Keratinocyte (primary cell): ENCODE data around the gene SCN10A.

Experiments
- EZH2 ChIP-seq: IDR thresholded peaks from one replicate; pipeline ENCODE4 v1.6.1; 2012; ENCODE audit warnings: inconsistent platforms, mild to moderate bottlenecking, low read length, moderate library complexity
- TF ChIP-seq, protein P1 (sequence below), 3 experiments: IDR thresholded peaks in 1 of 3; conservative IDR thresholded peaks in 1 of 3; optimal IDR thresholded peaks in 1 of 3; 2 replicates in 2 of 3; 3 replicates in 1 of 3; pipeline versions ENCODE3 to v1.5.1; 2011; ENCODE audit warnings: low read length in 3 of 3, mild to moderate bottlenecking in 3 of 3, moderate library complexity in 2 of 3, control low read depth in 1 of 3, inconsistent platforms in 1 of 3; ENCODE audit not compliant: insufficient read depth in 2 of 3; ENCODE audit errors: extremely low read depth in 1 of 3

GRCh38 chr3:38722781-38723568, 93.0 kb downstream of the SCN10A start:
- TF ChIP-seq, protein P1, sequence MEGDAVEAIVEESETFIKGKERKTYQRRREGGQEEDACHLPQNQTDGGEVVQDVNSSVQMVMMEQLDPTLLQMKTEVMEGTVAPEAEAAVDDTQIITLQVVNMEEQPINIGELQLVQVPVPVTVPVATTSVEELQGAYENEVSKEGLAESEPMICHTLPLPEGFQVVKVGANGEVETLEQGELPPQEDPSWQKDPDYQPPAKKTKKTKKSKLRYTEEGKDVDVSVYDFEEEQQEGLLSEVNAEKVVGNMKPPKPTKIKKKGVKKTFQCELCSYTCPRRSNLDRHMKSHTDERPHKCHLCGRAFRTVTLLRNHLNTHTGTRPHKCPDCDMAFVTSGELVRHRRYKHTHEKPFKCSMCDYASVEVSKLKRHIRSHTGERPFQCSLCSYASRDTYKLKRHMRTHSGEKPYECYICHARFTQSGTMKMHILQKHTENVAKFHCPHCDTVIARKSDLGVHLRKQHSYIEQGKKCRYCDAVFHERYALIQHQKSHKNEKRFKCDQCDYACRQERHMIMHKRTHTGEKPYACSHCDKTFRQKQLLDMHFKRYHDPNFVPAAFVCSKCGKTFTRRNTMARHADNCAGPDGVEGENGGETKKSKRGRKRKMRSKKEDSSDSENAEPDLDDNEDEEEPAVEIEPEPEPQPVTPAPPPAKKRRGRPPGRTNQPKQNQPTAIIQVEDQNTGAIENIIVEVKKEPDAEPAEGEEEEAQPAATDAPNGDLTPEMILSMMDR (optimal IDR thresholded peaks at IDR 0.05 in 1 of 3, IDR thresholded peaks at IDR 0.05 in 1 of 3, conservative IDR thresholded peaks at IDR 0.05 in 1 of 3; ENCODE audit: extremely low read depth in 1 of 3, insufficient read depth in 2 of 3, low read length in 3 of 3): no peak
- TF ChIP-seq EZH2: no peak
